ENCODE measurements around the gene TCEA2.

Gene TCEA2

GRCh38 chr20:64067733-64068307, 4.8 kb downstream of the TCEA2 start:
- no peak for DNase-seq

- DNase-seq: no peak
Observed at GRCh38 chr20:64068386-64069208, 5.6 kb downstream of the TCEA2 start.

GRCh38 chr20:64069209-64069613, 6.2 kb downstream of the TCEA2 start:
- DNase-seq: no peak

GRCh38 chr20:64069614-64070243, 6.7 kb downstream of the TCEA2 start:
- no peak for DNase-seq

DNA sequence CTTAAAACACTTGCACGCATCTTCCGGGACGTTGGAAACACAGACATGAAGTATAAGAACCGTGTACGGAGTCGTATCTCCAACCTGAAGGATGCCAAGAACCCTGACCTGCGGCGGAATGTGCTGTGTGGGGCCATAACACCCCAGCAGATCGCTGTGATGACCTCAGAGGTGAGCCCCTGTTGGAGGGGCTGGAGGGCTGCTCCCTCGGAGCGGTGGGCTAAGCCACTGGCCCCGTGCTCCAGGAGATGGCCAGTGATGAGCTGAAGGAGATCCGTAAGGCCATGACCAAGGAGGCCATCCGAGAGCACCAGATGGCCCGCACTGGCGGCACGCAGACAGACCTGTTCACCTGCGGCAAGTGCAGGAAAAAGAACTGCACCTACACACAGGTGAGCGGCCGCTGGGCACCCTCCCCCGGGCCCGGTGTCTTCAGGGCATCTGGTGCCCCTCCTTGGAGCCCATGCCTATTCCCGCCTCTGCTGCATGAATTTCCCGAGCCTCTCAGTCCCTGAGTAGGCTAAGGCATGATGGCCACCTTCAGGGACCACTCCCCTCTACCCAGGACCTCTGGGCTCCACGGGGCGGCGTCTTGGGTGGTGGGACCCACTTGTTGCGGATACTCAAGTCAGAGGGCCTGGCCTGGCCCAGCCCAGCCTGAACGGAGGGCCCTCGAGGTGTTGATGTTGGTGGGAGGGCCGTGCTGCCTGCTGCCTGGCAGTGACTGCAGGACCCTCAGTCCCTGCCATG, 7.4 kb downstream of the TCEA2 start:
- DNase-seq: no peak

- DNase-seq: no peak
Observed at GRCh38 chr20:64071341-64072332, 8.6 kb downstream of the TCEA2 start.

DNA sequence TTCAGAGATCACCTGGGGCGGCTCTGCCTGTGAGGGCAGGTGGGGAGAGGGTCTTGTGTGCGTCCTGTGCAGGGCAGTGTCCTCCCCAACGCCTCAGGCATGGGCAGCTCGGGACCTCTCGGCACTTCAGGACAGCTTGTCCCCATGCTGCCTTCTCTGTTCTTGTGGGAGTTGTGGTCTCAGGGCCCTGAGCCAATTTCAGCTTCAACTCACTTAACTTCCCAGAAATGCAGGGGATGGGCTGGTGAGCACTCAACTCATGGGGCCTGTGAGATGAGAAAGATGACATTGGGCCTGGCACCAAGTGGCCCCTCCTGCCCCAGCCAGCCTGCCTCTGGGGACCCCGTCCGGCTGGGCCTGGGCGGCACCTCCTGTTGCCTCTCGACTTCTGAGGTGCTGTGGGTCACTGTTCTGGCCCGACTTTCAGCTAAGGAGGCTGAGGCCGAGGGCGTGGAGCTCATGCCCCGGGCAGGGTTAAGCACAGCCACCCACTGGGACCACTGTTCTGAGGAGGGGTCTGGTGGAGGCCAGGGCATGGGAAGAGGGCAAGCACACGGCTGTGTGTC, 9.6 kb downstream of the TCEA2 start:
- no peak for DNase-seq

- DNase-seq: no peak
Observed at GRCh38 chr20:64073476-64074183, 10.6 kb downstream of the TCEA2 start.

GRCh38 chr20:64074184-64074789, 11.3 kb downstream of the TCEA2 start:
- DNase-seq: no peak

DNA sequence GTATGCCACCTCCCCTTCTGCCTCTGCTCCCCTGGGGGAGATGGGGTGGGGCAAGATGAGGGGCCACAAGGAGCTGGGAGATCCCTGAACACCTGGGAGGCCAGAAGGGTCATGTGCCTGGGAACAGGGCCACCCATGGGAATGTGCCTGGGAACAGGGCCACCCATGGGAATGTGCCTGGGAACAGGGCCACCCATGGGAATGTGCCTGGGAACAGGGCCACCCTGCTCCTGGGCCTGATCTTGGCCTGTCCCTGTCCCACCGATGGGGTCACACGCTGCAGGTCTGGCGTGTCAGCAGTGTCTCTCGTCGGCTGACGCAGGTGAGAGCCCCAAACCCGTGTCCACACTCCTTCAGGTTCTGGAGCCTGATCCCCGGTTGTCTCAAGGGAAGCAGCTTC, 12.0 kb downstream of the TCEA2 start:
- no peak for DNase-seq

DNA sequence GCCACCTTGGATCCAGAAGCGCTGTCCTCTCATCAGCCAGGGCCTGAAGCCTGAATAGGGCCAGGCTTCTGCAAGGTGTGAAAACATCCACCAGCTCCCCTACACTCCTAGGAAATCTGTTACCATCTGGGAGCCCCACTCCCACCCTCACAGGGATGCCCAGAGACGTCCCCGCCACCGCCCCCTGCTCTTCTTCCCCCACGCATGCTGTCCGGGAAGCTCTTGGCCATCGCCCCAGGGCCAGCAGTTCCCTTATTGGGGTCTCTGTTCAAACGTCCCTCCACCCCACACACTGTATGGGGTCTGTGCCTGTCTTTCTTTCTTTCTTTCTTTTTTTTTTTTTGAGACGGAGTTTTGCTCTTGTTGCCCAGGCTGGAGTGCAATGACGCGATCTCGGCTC, 12.6 kb downstream of the TCEA2 start:
- no peak for DNase-seq

GRCh38 chr20:64076061-64076997, 13.3 kb downstream of the TCEA2 start:
- DNase-seq: no peak

- no peak for DNase-seq
Observed at GRCh38 chr20:64077094-64077493, 14.1 kb downstream of the TCEA2 start.

DNA sequence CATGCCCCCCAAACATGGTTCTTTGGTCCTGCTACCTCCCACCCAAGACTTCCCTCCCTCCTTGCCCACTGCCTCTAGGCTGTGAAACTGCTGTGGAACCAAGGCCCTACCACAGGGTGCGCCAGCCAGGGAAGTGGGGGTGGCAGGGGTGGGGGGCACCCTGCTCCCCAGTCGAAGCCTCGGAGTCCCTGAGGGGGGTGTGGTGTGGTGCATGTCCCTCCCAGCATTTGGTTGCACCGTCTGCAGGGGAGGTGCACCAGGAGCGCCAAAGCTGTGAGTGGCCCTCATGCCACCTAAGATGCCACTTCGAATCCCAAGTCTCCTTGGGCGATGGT, 14.5 kb downstream of the TCEA2 start:
- no peak for DNase-seq

GRCh38 chr20:64077876-64078551, 15.0 kb downstream of the TCEA2 start:
- no peak for DNase-seq

DNA sequence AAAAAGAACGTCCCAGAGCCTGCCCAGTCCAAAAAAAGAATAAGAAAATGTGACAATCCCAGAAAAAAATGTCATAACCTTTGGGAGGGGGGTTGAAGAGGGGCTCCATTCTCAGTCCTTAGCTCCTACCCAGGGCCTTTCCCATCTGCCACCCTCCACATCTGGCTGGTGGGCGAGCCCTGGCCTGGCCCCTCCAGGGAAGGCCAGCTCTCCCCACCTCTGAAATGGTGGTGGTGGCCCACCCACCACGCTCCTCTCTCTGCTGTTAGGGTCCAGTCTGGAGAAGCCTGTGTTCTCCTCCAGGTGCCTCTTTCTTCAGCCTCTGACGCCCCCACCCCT, 15.9 kb downstream of the TCEA2 start:
- no peak for DNase-seq

GRCh38 chr20:64079273-64080012, 16.4 kb downstream of the TCEA2 start, which contains the start of gene RGS19:
RGS19 (minus strand) TSS chr20:64079518; CDS start chr20:64076886, 2,632 bp downstream.
- DNase-seq: no peak
